Esophagus (tissue), 2 donors: Measurements from ENCODE around the gene MLEC. TPM values are rescaled to one million over a fixed set of nuclear protein-coding genes. Genes with fewer than 3 reads are reported as not detected.
A peak's percentile ranks its signal among the peaks of the same experiment; 100 is the strongest.

ENCODE experiments used
- H3K27ac ChIP-seq, 2 donors: one replicate each; pipeline ENCODE4 v1.5.1; 2013; ENCODE audit warnings: low read depth in 2 of 2, mild to moderate bottlenecking in 2 of 2, inconsistent platforms in 1 of 2, low read length in 1 of 2, moderate library complexity in 1 of 2
- H3K27me3 ChIP-seq, 2 donors: one replicate each; pipeline ENCODE4 v1.6.1; 2013; ENCODE audit warnings: low read length in 2 of 2, control low read depth in 1 of 2, mild to moderate bottlenecking in 1 of 2; ENCODE audit not compliant: insufficient read depth in 2 of 2, control insufficient read depth in 1 of 2
- H3K36me3 ChIP-seq, 2 donors: one replicate each; pipeline ENCODE4 v1.6.1; 2013; ENCODE audit warnings: low read length in 1 of 2; ENCODE audit not compliant: control insufficient read depth in 2 of 2, insufficient read depth in 2 of 2
- H3K4me1 ChIP-seq, 2 donors: one replicate each; pipeline ENCODE4 v1.6.1; 2013; ENCODE audit warnings: low read length in 1 of 2; ENCODE audit not compliant: control insufficient read depth in 2 of 2, insufficient read depth in 2 of 2
- H3K4me3 ChIP-seq, 2 donors: one replicate each; pipeline ENCODE4 v1.5.1; 2013; ENCODE audit warnings: low read length in 2 of 2, mild to moderate bottlenecking in 2 of 2, low read depth in 1 of 2, moderate library complexity in 1 of 2
- H3K9me3 ChIP-seq, 2 donors: one replicate each; pipeline ENCODE4 v1.6.1; 2013; ENCODE audit warnings: mild to moderate bottlenecking in 2 of 2, low read depth in 1 of 2, low read length in 1 of 2, moderate library complexity in 1 of 2; ENCODE audit not compliant: control insufficient read depth in 2 of 2, insufficient read depth in 1 of 2
- WGBS, 2 donors: extraction: QIAGEN DNeasy Blood & Tissue Kit; methylation state at CpG; one replicate each; pipeline ENCODE4 v1.1.7; 2013; 5-methylcytosine and 5-hydroxymethylcytosine counted together
- polyA plus RNA-seq, 2 donors: library from polyadenylated mRNA; stranded (reverse); fragments of 200-250 nt; gene quantifications; one replicate each; pipeline ENCODE4 v1.2.3, GENCODE V29; 2013
- donor health status: healthy with polysubstance abuse.
- donor health status: Bipolar disorder and iron deficiency.

Gene MLEC
- polyA plus RNA-seq, 2 donors: 14.0 to 15.7 TPM

GRCh38 chr12:120718055-120718454, 31.1 kb downstream of the MLEC start:
- Histone ChIP-seq H3K36me3 (peaks cover 26 to 35% of the 10 kb centered on the region in 2 donors), H3K4me3 (no peak overlapping the region), H3K27me3 (no peaks in the 10 kb centered on the region), H3K9me3 (no peaks in the 10 kb centered on the region), H3K4me1 (no peaks in the 10 kb centered on the region), H3K27ac (no peak overlapping the region)
- 91 to 96% methylated on average over 9 of the region's 9 CpGs for WGBS, 2 donors

GRCh38 chr12:120719072-120719471, 32.1 kb downstream of the MLEC start:
- WGBS, 2 donors: 62 to 90% methylated on average over 2 of the region's 2 CpGs
- Histone ChIP-seq H3K27me3 (no peaks in the 10 kb centered on the region), H3K4me1 (no peaks in the 10 kb centered on the region), H3K27ac (no peak overlapping the region), H3K36me3 (peaks cover 26 to 32% of the 10 kb centered on the region in 2 donors), H3K9me3 (no peaks in the 10 kb centered on the region), H3K4me3 (no peak overlapping the region)

- Histone ChIP-seq H3K4me1 (no peaks in the 10 kb centered on the region), H3K27ac (no peak overlapping the region), H3K9me3 (no peaks in the 10 kb centered on the region), H3K4me3 (no peak overlapping the region), H3K36me3 (peaks cover 26 to 32% of the 10 kb centered on the region in 2 donors), H3K27me3 (no peaks in the 10 kb centered on the region)
- WGBS, 2 donors: 73 to 85% methylated on average over 11 of the region's 11 CpGs
Observed at GRCh38 chr12:120719496-120720233, 32.7 kb downstream of the MLEC start.

- Histone ChIP-seq H3K9me3 (no peaks in the 10 kb centered on the region), H3K27ac (peak overlapping the region in 1 of 2 donors; percentile 2), H3K4me3 (no peak overlapping the region), H3K27me3 (no peaks in the 10 kb centered on the region), H3K4me1 (no peaks in the 10 kb centered on the region), H3K36me3 (peaks cover 26 to 31% of the 10 kb centered on the region in 2 donors)
- WGBS, 2 donors: 80 to 86% methylated on average over 7 of the region's 7 CpGs
Observed at GRCh38 chr12:120720234-120720986, 33.5 kb downstream of the MLEC start.

- 91 to 94% methylated on average over 10 of the region's 10 CpGs for WGBS, 2 donors
- H3K27me3 ChIP-seq: no peaks in the 10 kb centered on the region
- H3K27ac ChIP-seq: peak overlapping the region in 1 of 2 donors; percentile 9
- H3K36me3 ChIP-seq: peaks cover 26 to 31% of the 10 kb centered on the region in 2 donors
- H3K4me1 ChIP-seq: peaks cover 0 to under 1% of the 10 kb centered on the region in 2 donors
- H3K9me3 ChIP-seq: no peaks in the 10 kb centered on the region
- no peak overlapping the region for H3K4me3 ChIP-seq
Observed at GRCh38 chr12:120720987-120721801, 34.2 kb downstream of the MLEC start.

- Histone ChIP-seq H3K27ac (no peak overlapping the region), H3K27me3 (no peaks in the 10 kb centered on the region), H3K4me1 (peaks cover 0 to 3% of the 10 kb centered on the region in 2 donors), H3K9me3 (no peaks in the 10 kb centered on the region), H3K36me3 (peaks cover 24 to 26% of the 10 kb centered on the region in 2 donors), H3K4me3 (no peak overlapping the region)
- 91 to 93% methylated on average over 3 of the region's 3 CpGs for WGBS, 2 donors
Observed at GRCh38 chr12:120721866-120722265, 34.9 kb downstream of the MLEC start.

- Histone ChIP-seq H3K4me1 (peaks cover 0 to 3% of the 10 kb centered on the region in 2 donors), H3K27me3 (no peaks in the 10 kb centered on the region), H3K27ac (no peak overlapping the region), H3K9me3 (no peaks in the 10 kb centered on the region), H3K4me3 (no peak overlapping the region), H3K36me3 (peaks cover 21 to 23% of the 10 kb centered on the region in 2 donors)
- WGBS, 2 donors: 95 to 100% methylated on average over 2 of the region's 2 CpGs
Observed at GRCh38 chr12:120722784-120723183, 35.8 kb downstream of the MLEC start.

- WGBS, 2 donors: 65 to 71% methylated on average over 5 of the region's 5 CpGs
- peak overlapping the region in 1 of 2 donors; percentile 47 for H3K27ac ChIP-seq
- peak overlapping the region in 1 of 2 donors; percentile 66 for H3K4me3 ChIP-seq
- H3K4me1 ChIP-seq: peaks cover 0 to 3% of the 10 kb centered on the region in 2 donors
- H3K27me3 ChIP-seq: no peaks in the 10 kb centered on the region
- peaks cover 13 to 17% of the 10 kb centered on the region in 2 donors for H3K36me3 ChIP-seq
- no peaks in the 10 kb centered on the region for H3K9me3 ChIP-seq
Observed at GRCh38 chr12:120724720-120725119, 37.8 kb downstream of the MLEC start.

- WGBS, 2 donors: 26 to 34% methylated on average over 14 of the region's 14 CpGs
- Histone ChIP-seq H3K4me1 (peaks cover 0 to 3% of the 10 kb centered on the region in 2 donors), H3K9me3 (no peaks in the 10 kb centered on the region), H3K27ac (peak overlapping the region in 1 of 2 donors; percentile 47), H3K36me3 (peaks cover 10 to 14% of the 10 kb centered on the region in 2 donors), H3K27me3 (no peaks in the 10 kb centered on the region), H3K4me3 (peak overlapping the region; percentile 66 to 77)
Observed at GRCh38 chr12:120725151-120725658, 38.3 kb downstream of the MLEC start.
